Measurements from ENCODE around the gene UNC5C.

- TF ChIP-seq POLR2AphosphoS5 (IDR thresholded peaks at IDR 0.05) (no peak), CTCF (IDR thresholded peaks at IDR 0.05 in 8 of 11, conservative IDR thresholded peaks at IDR 0.05 in 3 of 11) (no peak)
These were observed 82.0 kb downstream of the UNC5C start for GRCh38 chr4:95466791-95467190.

Measured in spleen (tissue), 7 donors.